Endothelial cell of umbilical vein (primary cell): ENCODE results near the gene CTF1.
"Not testable (repeated sequence)": the region's sequence is repeated elsewhere in the genome, so short reads cannot be mapped to it uniquely, and the experiment has no call there.

Source experiments
- EZH2 ChIP-seq: IDR thresholded peaks from 2 replicates; pipeline ENCODE4 v1.6.1; 2012; ENCODE audit warnings: borderline replicate concordance, low read depth, mild to moderate bottlenecking, moderate library complexity, low read length, inconsistent platforms; ENCODE audit not compliant: severe bottlenecking
- FOS ChIP-seq: IDR thresholded peaks from 2 replicates; pipeline ENCODE4 v1.6.1; 2011; ENCODE audit warnings: mild to moderate bottlenecking, low read length, moderate library complexity, borderline replicate concordance; ENCODE audit not compliant: insufficient read depth
- JUN ChIP-seq: IDR thresholded peaks from 2 replicates; pipeline ENCODE4 v1.6.1; 2011; ENCODE audit warnings: borderline replicate concordance, low read depth; ENCODE audit not compliant: insufficient read length, insufficient read depth
- POLR2A ChIP-seq: IDR thresholded peaks from 2 replicates; pipeline ENCODE4 v1.6.1; 2012; ENCODE audit warnings: low read depth, mild to moderate bottlenecking, control low read depth, low read length
- POLR2AphosphoS5 ChIP-seq: IDR thresholded peaks from 2 replicates; pipeline ENCODE4 v1.6.1; 2012; ENCODE audit warnings: low read depth, mild to moderate bottlenecking, control low read depth, low read length, moderate library complexity; ENCODE audit not compliant: insufficient read depth
- TF ChIP-seq, protein P1 (sequence below), 2 donors: IDR thresholded peaks; 1 replicate in 1 of 2; 2 replicates in 1 of 2; pipeline ENCODE4 v1.5.1; 2011; ENCODE audit warnings: low read length in 2 of 2, mild to moderate bottlenecking in 2 of 2, moderate library complexity in 2 of 2, control low read depth in 1 of 2, inconsistent platforms in 1 of 2, low read depth in 1 of 2; ENCODE audit not compliant: insufficient read depth in 1 of 2; ENCODE audit errors: extremely low read depth in 1 of 2

DNA sequence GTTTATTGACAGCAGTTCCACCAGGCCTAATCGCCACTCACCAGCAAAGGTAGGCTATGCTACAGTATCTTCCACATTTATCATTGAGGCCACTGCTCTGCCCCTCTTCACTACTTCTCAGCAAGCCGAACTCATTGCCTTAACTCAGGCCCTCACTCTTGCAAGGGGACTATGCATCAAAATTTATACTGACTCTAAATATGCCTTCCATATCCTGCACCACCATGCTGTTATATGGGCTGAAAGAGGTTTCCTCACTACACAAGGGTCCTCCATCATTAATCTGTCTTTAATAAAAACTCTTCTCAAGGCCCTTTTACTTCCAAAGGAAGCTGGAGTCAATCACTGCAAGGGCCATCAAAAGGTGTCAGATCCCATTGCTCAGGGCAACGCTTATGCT is 33.2 kb upstream of the CTF1 start:
- TF ChIP-seq, protein P1, sequence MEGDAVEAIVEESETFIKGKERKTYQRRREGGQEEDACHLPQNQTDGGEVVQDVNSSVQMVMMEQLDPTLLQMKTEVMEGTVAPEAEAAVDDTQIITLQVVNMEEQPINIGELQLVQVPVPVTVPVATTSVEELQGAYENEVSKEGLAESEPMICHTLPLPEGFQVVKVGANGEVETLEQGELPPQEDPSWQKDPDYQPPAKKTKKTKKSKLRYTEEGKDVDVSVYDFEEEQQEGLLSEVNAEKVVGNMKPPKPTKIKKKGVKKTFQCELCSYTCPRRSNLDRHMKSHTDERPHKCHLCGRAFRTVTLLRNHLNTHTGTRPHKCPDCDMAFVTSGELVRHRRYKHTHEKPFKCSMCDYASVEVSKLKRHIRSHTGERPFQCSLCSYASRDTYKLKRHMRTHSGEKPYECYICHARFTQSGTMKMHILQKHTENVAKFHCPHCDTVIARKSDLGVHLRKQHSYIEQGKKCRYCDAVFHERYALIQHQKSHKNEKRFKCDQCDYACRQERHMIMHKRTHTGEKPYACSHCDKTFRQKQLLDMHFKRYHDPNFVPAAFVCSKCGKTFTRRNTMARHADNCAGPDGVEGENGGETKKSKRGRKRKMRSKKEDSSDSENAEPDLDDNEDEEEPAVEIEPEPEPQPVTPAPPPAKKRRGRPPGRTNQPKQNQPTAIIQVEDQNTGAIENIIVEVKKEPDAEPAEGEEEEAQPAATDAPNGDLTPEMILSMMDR (IDR thresholded peaks at IDR 0.05; ENCODE audit: extremely low read depth in 1 of 2, insufficient read depth in 1 of 2, low read depth in 1 of 2, low read length in 2 of 2): not testable (repeated sequence)
- not testable (repeated sequence) for TF ChIP-seq POLR2A, POLR2AphosphoS5, FOS, JUN, EZH2
